GM12878 (cell line): ENCODE measurements around the gene FSTL4.

ENCODE experiments used
- CBFB ChIP-seq: IDR thresholded peaks from 2 replicates; pipeline ENCODE4 v1.6.1; 2016; ENCODE audit warnings: antibody characterized with exemption, low read depth
- NR2C2 ChIP-seq: IDR thresholded peaks from 2 replicates; pipeline ENCODE4 v1.6.1; 2011; ENCODE audit warnings: borderline replicate concordance, low read depth; ENCODE audit not compliant: control insufficient read depth, insufficient read length
- POLR2A ChIP-seq: IDR thresholded peaks from 2 replicates; pipeline ENCODE4 v1.6.1; 2011; ENCODE audit warnings: low read depth, mild to moderate bottlenecking, low read length
- SIN3A ChIP-seq: IDR thresholded peaks from 2 replicates; pipeline ENCODE4 v1.6.1; 2012; ENCODE audit warnings: low read depth, low read length, improper control_type of control experiment
- SMC3 ChIP-seq: IDR thresholded peaks from 2 replicates; pipeline ENCODE4 v1.6.1; 2011; ENCODE audit warnings: low read length, improper control_type of control experiment, borderline replicate concordance
- SREBF2 ChIP-seq: IDR thresholded peaks from 2 replicates; pipeline ENCODE4 v1.6.1; 2012; ENCODE audit warnings: mild to moderate bottlenecking, low read length
- TBL1XR1 ChIP-seq: IDR thresholded peaks from 2 replicates; pipeline ENCODE4 v1.6.1; 2012; ENCODE audit warnings: low read depth, low read length, improper control_type of control experiment
- TCF12 ChIP-seq: IDR thresholded peaks from 2 replicates; pipeline ENCODE4 v1.6.1; 2011; ENCODE audit warnings: low read depth, mild to moderate bottlenecking, low read length
- TF ChIP-seq, protein P1 (sequence below): fragments of 450-650 bp; IDR thresholded peaks from 2 replicates; pipeline ENCODE4 v1.6.1; 2016; ENCODE audit warnings: mild to moderate bottlenecking
- TF ChIP-seq, protein P2 (sequence below), 3 experiments: IDR thresholded peaks in 2 of 3; conservative IDR thresholded peaks in 1 of 3; 2 replicates each; pipeline ENCODE4 v1.5.1; 2011; ENCODE audit warnings: low read depth in 3 of 3, low read length in 3 of 3, mild to moderate bottlenecking in 3 of 3, control low read depth in 2 of 3, moderate library complexity in 2 of 3, inconsistent platforms in 1 of 3, mixed read lengths in 1 of 3; ENCODE audit not compliant: control insufficient read depth in 2 of 3, insufficient read depth in 1 of 3; ENCODE audit errors: extremely low read depth in 1 of 3

DNA sequence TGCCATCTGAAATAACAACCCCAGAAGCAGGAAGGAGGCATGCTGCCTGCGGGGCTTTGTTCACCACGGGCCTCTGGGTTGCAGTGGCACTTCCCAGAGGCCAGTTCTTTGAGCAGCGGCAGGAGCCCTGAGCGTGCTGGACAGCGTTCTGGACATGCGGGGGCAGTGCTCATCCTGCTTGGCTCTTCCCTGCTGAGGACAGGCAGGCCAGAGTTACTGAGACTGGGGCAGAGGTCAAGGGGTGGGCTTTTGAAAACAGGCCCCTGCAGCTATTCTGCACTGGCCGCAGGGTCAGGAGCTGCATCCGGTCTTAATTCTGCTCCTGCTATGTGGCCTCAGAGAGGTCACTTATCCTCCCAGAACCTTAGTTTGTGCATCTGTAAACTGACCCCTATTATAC, 258.6 kb downstream of the FSTL4 start:
- TF ChIP-seq, protein P1, sequence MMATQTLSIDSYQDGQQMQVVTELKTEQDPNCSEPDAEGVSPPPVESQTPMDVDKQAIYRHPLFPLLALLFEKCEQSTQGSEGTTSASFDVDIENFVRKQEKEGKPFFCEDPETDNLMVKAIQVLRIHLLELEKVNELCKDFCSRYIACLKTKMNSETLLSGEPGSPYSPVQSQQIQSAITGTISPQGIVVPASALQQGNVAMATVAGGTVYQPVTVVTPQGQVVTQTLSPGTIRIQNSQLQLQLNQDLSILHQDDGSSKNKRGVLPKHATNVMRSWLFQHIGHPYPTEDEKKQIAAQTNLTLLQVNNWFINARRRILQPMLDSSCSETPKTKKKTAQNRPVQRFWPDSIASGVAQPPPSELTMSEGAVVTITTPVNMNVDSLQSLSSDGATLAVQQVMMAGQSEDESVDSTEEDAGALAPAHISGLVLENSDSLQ: no peak
- TF ChIP-seq TBL1XR1: no peak
- no peak for TF ChIP-seq SIN3A
- TF ChIP-seq, protein P2, sequence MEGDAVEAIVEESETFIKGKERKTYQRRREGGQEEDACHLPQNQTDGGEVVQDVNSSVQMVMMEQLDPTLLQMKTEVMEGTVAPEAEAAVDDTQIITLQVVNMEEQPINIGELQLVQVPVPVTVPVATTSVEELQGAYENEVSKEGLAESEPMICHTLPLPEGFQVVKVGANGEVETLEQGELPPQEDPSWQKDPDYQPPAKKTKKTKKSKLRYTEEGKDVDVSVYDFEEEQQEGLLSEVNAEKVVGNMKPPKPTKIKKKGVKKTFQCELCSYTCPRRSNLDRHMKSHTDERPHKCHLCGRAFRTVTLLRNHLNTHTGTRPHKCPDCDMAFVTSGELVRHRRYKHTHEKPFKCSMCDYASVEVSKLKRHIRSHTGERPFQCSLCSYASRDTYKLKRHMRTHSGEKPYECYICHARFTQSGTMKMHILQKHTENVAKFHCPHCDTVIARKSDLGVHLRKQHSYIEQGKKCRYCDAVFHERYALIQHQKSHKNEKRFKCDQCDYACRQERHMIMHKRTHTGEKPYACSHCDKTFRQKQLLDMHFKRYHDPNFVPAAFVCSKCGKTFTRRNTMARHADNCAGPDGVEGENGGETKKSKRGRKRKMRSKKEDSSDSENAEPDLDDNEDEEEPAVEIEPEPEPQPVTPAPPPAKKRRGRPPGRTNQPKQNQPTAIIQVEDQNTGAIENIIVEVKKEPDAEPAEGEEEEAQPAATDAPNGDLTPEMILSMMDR (IDR thresholded peaks at IDR 0.05 in 2 of 3, conservative IDR thresholded peaks at IDR 0.05 in 1 of 3; ENCODE audit: control insufficient read depth in 2 of 3, extremely low read depth in 1 of 3, insufficient read depth in 1 of 3, low read depth in 3 of 3, low read length in 3 of 3): no peak
- TF ChIP-seq TCF12: no peak
- no peak for TF ChIP-seq SREBF2
- no peak for TF ChIP-seq POLR2A
- no peak for TF ChIP-seq CBFB
- no peak for TF ChIP-seq SMC3
- no peak for TF ChIP-seq NR2C2
